Measurements from ENCODE around the gene TNNC1.

- TF ChIP-seq CTCF (IDR thresholded peaks at IDR 0.05) (no peak), POLR2A (IDR thresholded peaks at IDR 0.05; ENCODE audit: low read depth) (no peak), EP300 (IDR thresholded peaks at IDR 0.05) (no peak)
Measured at GRCh38 chr3:52440249-52440551, 13.6 kb downstream of the TNNC1 start.
